K562 (cell line): Measurements from ENCODE around the gene LIN9.

ENCODE experiments used
- FOS ChIP-seq: IDR thresholded peaks from 3 replicates; pipeline ENCODE4 v1.6.1; 2011; ENCODE audit not compliant: insufficient read length; ENCODE audit errors: extremely low read depth
- SRSF3 ChIP-seq: fragments of 200-400 bp; formaldehyde crosslinking; IDR thresholded peaks from 2 replicates; pipeline ENCODE4 v1.6.1; 2016; ENCODE audit warnings: mild to moderate bottlenecking, low read length, moderate library complexity; ENCODE audit not compliant: insufficient read depth
- TCF7 ChIP-seq: sonication (generic); IDR thresholded peaks from 2 replicates; pipeline ENCODE4 v1.6.1; 2016; ENCODE audit warnings: antibody characterized with exemption, borderline replicate concordance
- ZNF224 ChIP-seq: sonication (generic); formaldehyde crosslinking; IDR thresholded peaks from 2 replicates; pipeline ENCODE4 v1.8.0; 2022; ENCODE audit warnings: mild to moderate bottlenecking, missing genetic modification reagents
- ZNF239 ChIP-seq: fragments of 250-450 bp; sonication (Bioruptor Pico); IDR thresholded peaks from 2 replicates; pipeline ENCODE4 v1.4.0; 2020; ENCODE audit warnings: mild to moderate bottlenecking
- TF ChIP-seq, protein P1 (sequence below), 3 experiments: IDR thresholded peaks in 2 of 3; conservative IDR thresholded peaks in 1 of 3; 2 replicates each; pipeline ENCODE4 v1.5.1; 2011 to 2012; ENCODE audit warnings: low read length in 3 of 3, mild to moderate bottlenecking in 3 of 3, control low read depth in 2 of 3, improper control_type of control experiment in 1 of 3, inconsistent platforms in 1 of 3, low read depth in 1 of 3, mixed read lengths in 1 of 3, moderate library complexity in 1 of 3; ENCODE audit not compliant: insufficient read depth in 2 of 3

DNA sequence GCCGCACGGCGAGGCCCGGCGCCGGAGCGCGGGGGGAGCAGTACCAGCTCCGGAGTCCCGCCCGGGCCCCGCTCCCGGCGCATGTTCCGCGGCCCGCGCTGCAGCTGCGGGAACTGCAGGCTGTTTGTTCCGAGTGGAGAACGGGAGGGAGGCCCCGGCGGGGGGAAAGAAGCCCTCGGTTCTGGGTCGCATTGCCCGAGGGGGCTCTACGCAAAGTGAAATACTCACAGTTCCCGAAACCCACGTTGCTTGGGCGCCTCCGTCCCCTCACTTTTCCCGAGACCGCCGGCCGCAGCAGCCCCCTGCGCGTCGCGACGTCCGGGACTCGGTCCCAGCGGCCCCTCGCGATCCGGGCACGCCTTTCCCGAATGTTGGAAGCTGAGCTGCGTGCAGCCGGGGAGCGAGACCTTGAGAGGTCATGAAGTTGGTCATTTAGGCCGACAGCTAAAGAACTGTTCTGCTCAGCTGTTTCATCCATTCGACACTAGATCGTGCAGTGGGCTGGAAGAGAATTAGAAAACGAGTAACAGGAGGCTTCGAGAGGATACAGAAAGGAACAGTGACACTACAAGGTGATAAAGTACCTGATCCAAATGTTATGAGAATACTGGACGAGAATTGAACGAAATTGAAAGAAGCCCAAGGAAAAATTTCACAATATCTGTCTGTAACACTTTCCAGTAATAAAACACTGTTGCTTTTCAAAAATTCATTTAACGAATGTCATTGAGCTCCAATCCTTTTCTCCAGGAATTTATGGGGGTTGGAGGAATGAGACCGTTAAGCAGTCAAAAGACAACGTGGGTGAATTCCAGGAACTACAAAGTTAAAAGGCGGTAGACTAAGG is 657 bp upstream of the LIN9 start:
- TF ChIP-seq FOS (no peak), ZNF239 (CRISPR knock-in tag) (no peak), TCF7 (no peak), ZNF224 (CRISPR knock-in tag) (no peak), SRSF3 (no peak)
- TF ChIP-seq, protein P1, sequence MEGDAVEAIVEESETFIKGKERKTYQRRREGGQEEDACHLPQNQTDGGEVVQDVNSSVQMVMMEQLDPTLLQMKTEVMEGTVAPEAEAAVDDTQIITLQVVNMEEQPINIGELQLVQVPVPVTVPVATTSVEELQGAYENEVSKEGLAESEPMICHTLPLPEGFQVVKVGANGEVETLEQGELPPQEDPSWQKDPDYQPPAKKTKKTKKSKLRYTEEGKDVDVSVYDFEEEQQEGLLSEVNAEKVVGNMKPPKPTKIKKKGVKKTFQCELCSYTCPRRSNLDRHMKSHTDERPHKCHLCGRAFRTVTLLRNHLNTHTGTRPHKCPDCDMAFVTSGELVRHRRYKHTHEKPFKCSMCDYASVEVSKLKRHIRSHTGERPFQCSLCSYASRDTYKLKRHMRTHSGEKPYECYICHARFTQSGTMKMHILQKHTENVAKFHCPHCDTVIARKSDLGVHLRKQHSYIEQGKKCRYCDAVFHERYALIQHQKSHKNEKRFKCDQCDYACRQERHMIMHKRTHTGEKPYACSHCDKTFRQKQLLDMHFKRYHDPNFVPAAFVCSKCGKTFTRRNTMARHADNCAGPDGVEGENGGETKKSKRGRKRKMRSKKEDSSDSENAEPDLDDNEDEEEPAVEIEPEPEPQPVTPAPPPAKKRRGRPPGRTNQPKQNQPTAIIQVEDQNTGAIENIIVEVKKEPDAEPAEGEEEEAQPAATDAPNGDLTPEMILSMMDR (IDR thresholded peaks at IDR 0.05 in 2 of 3, conservative IDR thresholded peaks at IDR 0.05 in 1 of 3; ENCODE audit: insufficient read depth in 2 of 3, low read depth in 1 of 3, low read length in 3 of 3): peak in 2 of 3 experiments; percentile 16 to 28; a peak in 3 of 6 replicates
